ENCODE data around the gene CCT6A. TPM values are rescaled to one million over a fixed set of nuclear protein-coding genes. Genes with fewer than 3 reads are reported as not detected.
"Not testable (repeated sequence)": the region's sequence is repeated elsewhere in the genome, so short reads cannot be mapped to it uniquely, and the experiment has no call there.

Gene CCT6A
- total RNA-seq, 3 donors from 2014 or later (not counting 1 experiment from before 2014, with no cell fraction given): 48.1 to 65.3 (median 48.3) TPM

GRCh38 chr7:56023500-56023899 is 28.1 kb upstream of the CCT6A start:
- H3K4me3 ChIP-seq (ENCODE audit: low read length): no peak overlapping the region
- no peaks in the 10 kb centered on the region for H3K27me3 ChIP-seq (ENCODE audit: control insufficient read depth, insufficient read depth, low read length)
- ATAC-seq (no peak), DNase-seq (no peak)
- Mint-ChIP-seq H3K27ac (no peak overlapping the region), H3K4me3 (no peak overlapping the region), H3K4me1 (no peaks in the 10 kb centered on the region), H3K27me3 (ENCODE audit: low read depth in 2 of 2) (no peaks in the 10 kb centered on the region), H3K9me3 (no peaks in the 10 kb centered on the region), H3K36me3 (no peaks in the 10 kb centered on the region)
- H3K4me1 ChIP-seq (ENCODE audit: control insufficient read depth, insufficient read depth, low read length): no peaks in the 10 kb centered on the region
- no peak for TF ChIP-seq CTCF (IDR thresholded peaks at IDR 0.05)
- no peaks in the 10 kb centered on the region for H3K36me3 ChIP-seq (ENCODE audit: control insufficient read depth, insufficient read depth, low read length)
- no peaks in the 10 kb centered on the region for H3K9me3 ChIP-seq (ENCODE audit: control insufficient read depth, insufficient read depth, low read length)
- intact Hi-C loops (cut with micrococcal nuclease): no loop called here
- H3K27ac ChIP-seq (ENCODE audit: low read length): no peak overlapping the region

- H3K27ac Mint-ChIP-seq: no peak overlapping the region
- TF ChIP-seq CTCF (IDR thresholded peaks at IDR 0.05): no peak
- no peaks in the 10 kb centered on the region for H3K27me3 ChIP-seq (ENCODE audit: control insufficient read depth, insufficient read depth, low read length)
- intact Hi-C loops (cut with micrococcal nuclease): no loop called here
- no peaks in the 10 kb centered on the region for H3K36me3 ChIP-seq (ENCODE audit: control insufficient read depth, insufficient read depth, low read length)
- DNase-seq: no peak
- no peaks in the 10 kb centered on the region for H3K4me1 ChIP-seq (ENCODE audit: control insufficient read depth, insufficient read depth, low read length)
- no peaks in the 10 kb centered on the region for H3K9me3 Mint-ChIP-seq
- 92% methylated on average over 1 of the region's 2 CpGs for WGBS (ENCODE audit: insufficient coverage)
- H3K9me3 ChIP-seq (ENCODE audit: control insufficient read depth, insufficient read depth, low read length): no peaks in the 10 kb centered on the region
- H3K4me1 Mint-ChIP-seq: no peaks in the 10 kb centered on the region
- no peaks in the 10 kb centered on the region for H3K27me3 Mint-ChIP-seq (ENCODE audit: low read depth in 2 of 2)
- H3K4me3 Mint-ChIP-seq: no peak overlapping the region
- no peaks in the 10 kb centered on the region for H3K36me3 Mint-ChIP-seq
- H3K4me3 ChIP-seq (ENCODE audit: low read length): no peak overlapping the region
- ATAC-seq: no peak
- H3K27ac ChIP-seq (ENCODE audit: low read length): no peak overlapping the region
Observed at GRCh38 chr7:56026538-56026937, 25.0 kb upstream of the CCT6A start.

- Histone ChIP-seq H3K27me3 (ENCODE audit: control insufficient read depth, insufficient read depth, low read length) (no peaks in the 10 kb centered on the region), H3K4me3 (ENCODE audit: low read length) (no peak overlapping the region), H3K9me3 (ENCODE audit: control insufficient read depth, insufficient read depth, low read length) (no peaks in the 10 kb centered on the region), H3K4me1 (ENCODE audit: control insufficient read depth, insufficient read depth, low read length) (no peaks in the 10 kb centered on the region), H3K36me3 (ENCODE audit: control insufficient read depth, insufficient read depth, low read length) (no peaks in the 10 kb centered on the region), H3K27ac (ENCODE audit: low read length) (no peak overlapping the region)
- DNase-seq (no peak), ATAC-seq (no peak)
- H3K4me1 Mint-ChIP-seq: peaks cover 5 to 7% of the 10 kb centered on the region in 2 donors
- no peak overlapping the region for H3K4me3 Mint-ChIP-seq
- H3K27ac Mint-ChIP-seq: no peak overlapping the region
- intact Hi-C loops (cut with micrococcal nuclease): no loop called here
- no peaks in the 10 kb centered on the region for H3K36me3 Mint-ChIP-seq
- no peaks in the 10 kb centered on the region for H3K9me3 Mint-ChIP-seq
- 93% methylated on average over 7 of the region's 9 CpGs for WGBS (ENCODE audit: insufficient coverage)
- no peak for TF ChIP-seq CTCF (IDR thresholded peaks at IDR 0.05)
- no peaks in the 10 kb centered on the region for H3K27me3 Mint-ChIP-seq (ENCODE audit: low read depth in 2 of 2)
Observed at GRCh38 chr7:56028942-56029630, 22.5 kb upstream of the CCT6A start.

- no peaks in the 10 kb centered on the region for H3K27me3 Mint-ChIP-seq (ENCODE audit: low read depth in 2 of 2)
- no peak for ATAC-seq
- TF ChIP-seq CTCF (IDR thresholded peaks at IDR 0.05): no peak
- no peak overlapping the region for H3K4me3 Mint-ChIP-seq
- Histone ChIP-seq H3K36me3 (ENCODE audit: control insufficient read depth, insufficient read depth, low read length) (no peaks in the 10 kb centered on the region), H3K4me1 (ENCODE audit: control insufficient read depth, insufficient read depth, low read length) (peaks cover 2% of the 10 kb centered on the region), H3K27ac (ENCODE audit: low read length) (no peak overlapping the region), H3K27me3 (ENCODE audit: control insufficient read depth, insufficient read depth, low read length) (no peaks in the 10 kb centered on the region), H3K9me3 (ENCODE audit: control insufficient read depth, insufficient read depth, low read length) (no peaks in the 10 kb centered on the region), H3K4me3 (ENCODE audit: low read length) (no peak overlapping the region)
- no peaks in the 10 kb centered on the region for H3K36me3 Mint-ChIP-seq
- no peak overlapping the region for H3K27ac Mint-ChIP-seq
- no peak for DNase-seq
- no peaks in the 10 kb centered on the region for H3K9me3 Mint-ChIP-seq
- H3K4me1 Mint-ChIP-seq: peaks cover 5 to 7% of the 10 kb centered on the region in 2 donors
- intact Hi-C loops (cut with micrococcal nuclease): no loop called here
- 92% methylated on average over 8 of the region's 8 CpGs for WGBS (ENCODE audit: insufficient coverage)
Observed at GRCh38 chr7:56030340-56030739, 21.2 kb upstream of the CCT6A start.

- H3K36me3 Mint-ChIP-seq: not testable (repeated sequence)
- peak overlapping the region; percentile 77 for H3K4me3 Mint-ChIP-seq
Observed at GRCh38 chr7:56031556-56031955, 20.0 kb upstream of the CCT6A start.

More at GRCh38 chr7:56031556-56031955, 20.0 kb upstream of the CCT6A start:
- H3K27me3 Mint-ChIP-seq (ENCODE audit: low read depth in 2 of 2); H3K36me3 ChIP-seq (ENCODE audit: control insufficient read depth, insufficient read depth, low read length); H3K9me3 ChIP-seq (ENCODE audit: control insufficient read depth, insufficient read depth, low read length); H3K4me1 ChIP-seq (ENCODE audit: control insufficient read depth, insufficient read depth, low read length); ATAC-seq; DNase-seq; intact Hi-C loops (cut with micrococcal nuclease); H3K4me3 ChIP-seq (ENCODE audit: low read length); H3K9me3 Mint-ChIP-seq; H3K27ac Mint-ChIP-seq; H3K27me3 ChIP-seq (ENCODE audit: control insufficient read depth, insufficient read depth, low read length); H3K27ac ChIP-seq (ENCODE audit: low read length); H3K4me1 Mint-ChIP-seq: not testable (repeated sequence)
- 84% methylated on average over 8 of the region's 8 CpGs for WGBS (ENCODE audit: insufficient coverage)
